ENCODE results near the gene MGAT4B.
"Not testable (repeated sequence)": the region's sequence is repeated elsewhere in the genome, so short reads cannot be mapped to it uniquely, and the experiment has no call there.

Gene MGAT4B

GRCh38 chr5:179792612-179793467 is 13.8 kb downstream of the MGAT4B start:
- no peak overlapping the region for H2BK15ac ChIP-seq (replicated peaks; ENCODE audit: low read depth)

GRCh38 chr5:179791881-179792611 is 14.6 kb downstream of the MGAT4B start:
- DNase-seq: no peak
- H3K9ac ChIP-seq (ENCODE audit: low read length): no peak overlapping the region
- no peak overlapping the region for H3K4me2 ChIP-seq (ENCODE audit: low read length)
- no peak overlapping the region for H2BK5ac ChIP-seq (ENCODE audit: low read length)
- no peaks in the 10 kb centered on the region for H3K79me2 ChIP-seq (ENCODE audit: control insufficient read depth, insufficient read depth, low read length)
- no peak overlapping the region for H2AK5ac ChIP-seq (ENCODE audit: low read length)
- no peak overlapping the region for H2BK15ac ChIP-seq (replicated peaks; ENCODE audit: low read depth)
- no peak overlapping the region for H3K56ac ChIP-seq (ENCODE audit: low read length)
- H3K18ac ChIP-seq (ENCODE audit: low read length): no peak overlapping the region
- H4K8ac ChIP-seq (ENCODE audit: low read depth, low read length): no peak overlapping the region
- no peak overlapping the region for H3K27ac ChIP-seq (ENCODE audit: low read depth, low read length)
- H3K27me3 ChIP-seq (ENCODE audit: insufficient read depth, low read length, poor library complexity): no peaks in the 10 kb centered on the region
- no peaks in the 10 kb centered on the region for H3K36me3 ChIP-seq (ENCODE audit: control insufficient read depth, insufficient read depth, low read length)
- WGBS (ENCODE audit: extremely low coverage, insufficient coverage, low lambda C conversion rate): no CpG with 5 or more reads among the region's 15 CpGs
- H3K79me1 ChIP-seq (ENCODE audit: low read length): no peaks in the 10 kb centered on the region
- H3K4ac ChIP-seq (ENCODE audit: low read depth, low read length): no peak overlapping the region
- no peaks in the 10 kb centered on the region for H3K4me1 ChIP-seq (ENCODE audit: control insufficient read depth, low read depth, low read length)
- no peak overlapping the region for H4K5ac ChIP-seq (ENCODE audit: low read length)
- no peak overlapping the region for H3K23ac ChIP-seq (ENCODE audit: low read length)
- no peak overlapping the region for H3K4me3 ChIP-seq (ENCODE audit: low read length)
- no peak overlapping the region for H2BK120ac ChIP-seq (ENCODE audit: low read depth, low read length)

More at GRCh38 chr5:179792612-179793467, 13.8 kb downstream of the MGAT4B start:
- no peaks in the 10 kb centered on the region for H3K4me1 ChIP-seq (ENCODE audit: control insufficient read depth, low read depth, low read length)
- H4K5ac ChIP-seq (ENCODE audit: low read length): no peak overlapping the region
- DNase-seq: no peak
- H3K79me2 ChIP-seq (ENCODE audit: control insufficient read depth, insufficient read depth, low read length): no peaks in the 10 kb centered on the region
- H3K79me1 ChIP-seq (ENCODE audit: low read length): no peaks in the 10 kb centered on the region
- H3K9ac ChIP-seq (ENCODE audit: low read length): no peak overlapping the region
- no peak overlapping the region for H2AK5ac ChIP-seq (ENCODE audit: low read length)
- no peak overlapping the region for H3K27ac ChIP-seq (ENCODE audit: low read depth, low read length)
- H2BK120ac ChIP-seq (ENCODE audit: low read depth, low read length): no peak overlapping the region
- H3K27me3 ChIP-seq (ENCODE audit: insufficient read depth, low read length, poor library complexity): no peaks in the 10 kb centered on the region
- H3K4me3 ChIP-seq (ENCODE audit: low read length): no peak overlapping the region
- no peak overlapping the region for H3K4ac ChIP-seq (ENCODE audit: low read depth, low read length)
- no CpG with 5 or more reads among the region's 24 CpGs for WGBS (ENCODE audit: extremely low coverage, insufficient coverage, low lambda C conversion rate)
- no peak overlapping the region for H3K56ac ChIP-seq (ENCODE audit: low read length)
- H3K23ac ChIP-seq (ENCODE audit: low read length): no peak overlapping the region
- H4K8ac ChIP-seq (ENCODE audit: low read depth, low read length): no peak overlapping the region
- H3K4me2 ChIP-seq (ENCODE audit: low read length): no peak overlapping the region
- H3K36me3 ChIP-seq (ENCODE audit: control insufficient read depth, insufficient read depth, low read length): no peaks in the 10 kb centered on the region
- no peak overlapping the region for H2BK5ac ChIP-seq (ENCODE audit: low read length)
- H3K18ac ChIP-seq (ENCODE audit: low read length): no peak overlapping the region

GRCh38 chr5:179789278-179789677 is 17.4 kb downstream of the MGAT4B start:
- not testable (repeated sequence) for H3K9ac ChIP-seq (ENCODE audit: low read length); H3K4ac ChIP-seq (ENCODE audit: low read depth, low read length); H2BK120ac ChIP-seq (ENCODE audit: low read depth, low read length); H3K4me2 ChIP-seq (ENCODE audit: low read length); H2BK5ac ChIP-seq (ENCODE audit: low read length); H4K8ac ChIP-seq (ENCODE audit: low read depth, low read length); H3K36me3 ChIP-seq (ENCODE audit: control insufficient read depth, insufficient read depth, low read length); H3K23ac ChIP-seq (ENCODE audit: low read length); H3K79me1 ChIP-seq (ENCODE audit: low read length); H3K79me2 ChIP-seq (ENCODE audit: control insufficient read depth, insufficient read depth, low read length); DNase-seq; H2BK15ac ChIP-seq (replicated peaks; ENCODE audit: low read depth); H4K5ac ChIP-seq (ENCODE audit: low read length); H3K27ac ChIP-seq (ENCODE audit: low read depth, low read length); H2AK5ac ChIP-seq (ENCODE audit: low read length); H3K4me1 ChIP-seq (ENCODE audit: control insufficient read depth, low read depth, low read length); H3K4me3 ChIP-seq (ENCODE audit: low read length); H3K18ac ChIP-seq (ENCODE audit: low read length); H3K56ac ChIP-seq (ENCODE audit: low read length); H3K27me3 ChIP-seq (ENCODE audit: insufficient read depth, low read length, poor library complexity)
- WGBS (ENCODE audit: extremely low coverage, insufficient coverage, low lambda C conversion rate): no CpG with 5 or more reads among the region's 9 CpGs

GRCh38 chr5:179788193-179788854 is 18.3 kb downstream of the MGAT4B start:
- no peak overlapping the region for H3K23ac ChIP-seq (ENCODE audit: low read length)
- no peak overlapping the region for H3K9ac ChIP-seq (ENCODE audit: low read length)
- no peak overlapping the region for H3K4me2 ChIP-seq (ENCODE audit: low read length)
- no peak overlapping the region for H2BK15ac ChIP-seq (replicated peaks; ENCODE audit: low read depth)
- no peak overlapping the region for H3K4ac ChIP-seq (ENCODE audit: low read depth, low read length)
- no peak overlapping the region for H4K5ac ChIP-seq (ENCODE audit: low read length)
- no peak overlapping the region for H3K18ac ChIP-seq (ENCODE audit: low read length)
- H3K27ac ChIP-seq (ENCODE audit: low read depth, low read length): no peak overlapping the region
- H3K79me2 ChIP-seq (ENCODE audit: control insufficient read depth, insufficient read depth, low read length): no peaks in the 10 kb centered on the region
- no peak overlapping the region for H3K56ac ChIP-seq (ENCODE audit: low read length)
- no CpG with 5 or more reads among the region's 7 CpGs for WGBS (ENCODE audit: extremely low coverage, insufficient coverage, low lambda C conversion rate)
- no peaks in the 10 kb centered on the region for H3K36me3 ChIP-seq (ENCODE audit: control insufficient read depth, insufficient read depth, low read length)
- no peak overlapping the region for H4K8ac ChIP-seq (ENCODE audit: low read depth, low read length)
- no peak overlapping the region for H2BK120ac ChIP-seq (ENCODE audit: low read depth, low read length)
- no peaks in the 10 kb centered on the region for H3K27me3 ChIP-seq (ENCODE audit: insufficient read depth, low read length, poor library complexity)
- H3K4me3 ChIP-seq (ENCODE audit: low read length): no peak overlapping the region
- no peak for DNase-seq
- H3K79me1 ChIP-seq (ENCODE audit: low read length): no peaks in the 10 kb centered on the region
- no peak overlapping the region for H2AK5ac ChIP-seq (ENCODE audit: low read length)
- no peak overlapping the region for H2BK5ac ChIP-seq (ENCODE audit: low read length)
- no peaks in the 10 kb centered on the region for H3K4me1 ChIP-seq (ENCODE audit: control insufficient read depth, low read depth, low read length)

DNA sequence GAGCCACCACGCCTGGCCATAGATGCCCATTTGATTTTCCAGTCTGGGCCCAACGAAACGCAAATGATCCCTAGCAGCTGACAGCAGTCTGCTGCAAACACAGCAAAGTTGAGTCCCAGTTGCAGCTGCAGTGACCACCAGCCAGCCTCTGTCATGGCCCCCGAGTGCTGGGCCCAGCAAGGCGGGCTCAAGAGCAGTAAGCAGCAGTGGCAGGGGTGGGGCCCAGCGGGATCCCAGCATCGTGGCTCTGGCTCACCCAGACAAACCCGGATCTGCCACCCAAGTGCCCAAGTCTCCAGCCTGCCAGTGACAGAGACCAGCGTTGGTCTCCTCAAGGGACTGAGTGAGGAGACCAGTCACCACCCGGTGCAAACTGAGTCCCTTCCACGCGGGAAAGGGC is 19.8 kb downstream of the MGAT4B start:
- Histone ChIP-seq H3K36me3 (ENCODE audit: control insufficient read depth, insufficient read depth, low read length) (no peaks in the 10 kb centered on the region), H3K27ac (ENCODE audit: low read depth, low read length) (no peak overlapping the region), H3K79me1 (ENCODE audit: low read length) (no peaks in the 10 kb centered on the region), H3K4ac (ENCODE audit: low read depth, low read length) (no peak overlapping the region), H3K18ac (ENCODE audit: low read length) (no peak overlapping the region), H4K8ac (ENCODE audit: low read depth, low read length) (no peak overlapping the region), H3K23ac (ENCODE audit: low read length) (no peak overlapping the region), H3K9ac (ENCODE audit: low read length) (no peak overlapping the region), H3K56ac (ENCODE audit: low read length) (no peak overlapping the region), H2AK5ac (ENCODE audit: low read length) (no peak overlapping the region), H3K79me2 (ENCODE audit: control insufficient read depth, insufficient read depth, low read length) (no peaks in the 10 kb centered on the region), H2BK120ac (ENCODE audit: low read depth, low read length) (no peak overlapping the region), H3K4me1 (ENCODE audit: control insufficient read depth, low read depth, low read length) (no peaks in the 10 kb centered on the region), H3K4me3 (ENCODE audit: low read length) (no peak overlapping the region), H2BK5ac (ENCODE audit: low read length) (no peak overlapping the region), H4K5ac (ENCODE audit: low read length) (no peak overlapping the region), H2BK15ac (replicated peaks; ENCODE audit: low read depth) (no peak overlapping the region), H3K4me2 (ENCODE audit: low read length) (no peak overlapping the region), H3K27me3 (ENCODE audit: insufficient read depth, low read length, poor library complexity) (no peaks in the 10 kb centered on the region)
- DNase-seq: no peak
- WGBS (ENCODE audit: extremely low coverage, insufficient coverage, low lambda C conversion rate): no CpG with 5 or more reads among the region's 12 CpGs
